IMR-90 (cell line): Measurements from ENCODE around the gene SNX30. TPM values are rescaled to one million over a fixed set of nuclear protein-coding genes. Genes with fewer than 3 reads are reported as not detected.
A peak's percentile ranks its signal among the peaks of the same experiment; 100 is the strongest.

Experiments
- ATAC-seq: fragments of 200-7000 bp; cut with Tn5 transposase; 2 replicates; pipeline ENCODE4 v1.9.1; 2020; ENCODE audit warnings: low read depth, mild to moderate bottlenecking, moderate library complexity
- BruUV-seq: library from RNA; stranded (reverse); fragments of 400-500 nt; replicated peaks from 2 replicates; lab custom pipeline; 2021; lab: Mats Ljungman, UMichigan
- CTCF ChIA-PET: fragments of 300-600 bp; formaldehyde crosslinking; extraction: SDS; loops from one replicate; lab custom pipeline; 2021; ENCODE audit warnings: antibody characterized with exemption; lab: Yijun Ruan, JAX
- POLR2A ChIA-PET: fragments of 300-600 bp; sonication (Branson Sonifier 250); formaldehyde crosslinking; loops from one replicate; lab custom pipeline; 2022; ENCODE audit warnings: antibody characterized with exemption; ENCODE audit not compliant: unreplicated experiment; lab: Charles Lee
- DNase-seq: peaks from one replicate; pipeline ENCODE4 v3.0.0; 2013
- H2AFZ ChIP-seq: replicated peaks from 2 replicates; pipeline ENCODE3; 2013; ENCODE audit warnings: low read length, mild to moderate bottlenecking; ENCODE audit not compliant: poor library complexity
- H2AK5ac ChIP-seq: 2 replicates; pipeline ENCODE4 v1.6.1; 2013; ENCODE audit warnings: low read depth, low read length, inconsistent platforms
- H2AK9ac ChIP-seq: replicated peaks from 2 replicates; pipeline ENCODE3; 2013; ENCODE audit warnings: mild to moderate bottlenecking, low read depth, low read length, moderate library complexity; ENCODE audit not compliant: poor library complexity
- H2BK120ac ChIP-seq: 2 replicates; pipeline ENCODE4 v1.6.1; 2013; ENCODE audit warnings: low read depth, low read length, inconsistent platforms
- H2BK15ac ChIP-seq: 3 replicates; pipeline ENCODE4 v1.6.1; 2013; ENCODE audit warnings: low read depth, low read length, inconsistent platforms
- H2BK20ac ChIP-seq: 2 replicates; pipeline ENCODE4 v1.6.1; 2013; ENCODE audit warnings: low read depth, mild to moderate bottlenecking, inconsistent platforms, low read length, moderate library complexity
- H2BK5ac ChIP-seq: 2 replicates; pipeline ENCODE4 v1.6.1; 2013; ENCODE audit warnings: mild to moderate bottlenecking, low read depth, low read length, inconsistent platforms; ENCODE audit not compliant: poor library complexity, severe bottlenecking
- H3K14ac ChIP-seq: replicated peaks from 2 replicates; pipeline ENCODE4 v1.6.1; 2013; ENCODE audit warnings: low read depth, low read length, inconsistent platforms
- H3K18ac ChIP-seq: 2 replicates; pipeline ENCODE4 v1.6.1; 2013; ENCODE audit warnings: low read depth, low read length, control low read depth
- H3K23ac ChIP-seq: 2 replicates; pipeline ENCODE4 v1.6.1; 2013; ENCODE audit warnings: low read depth, low read length, inconsistent platforms
- H3K27ac ChIP-seq: 2 replicates; pipeline ENCODE4 v1.5.1; 2013; ENCODE audit warnings: mild to moderate bottlenecking, control low read depth, low read length; ENCODE audit not compliant: insufficient read depth
- H3K27me3 ChIP-seq: 2 replicates; pipeline ENCODE4 v1.6.1; 2013; ENCODE audit warnings: low read length; ENCODE audit not compliant: control insufficient read depth, insufficient read depth
- H3K36me3 ChIP-seq: 2 replicates; pipeline ENCODE4 v1.6.1; 2013; ENCODE audit warnings: low read length, mixed read lengths; ENCODE audit not compliant: control insufficient read depth, insufficient read depth
- H3K4ac ChIP-seq: 2 replicates; pipeline ENCODE4 v1.6.1; 2013; ENCODE audit warnings: low read depth, low read length, inconsistent platforms
- H3K4me1 ChIP-seq: 2 replicates; pipeline ENCODE4 v1.6.1; 2013; ENCODE audit warnings: low read length, mixed read lengths; ENCODE audit not compliant: control insufficient read depth, insufficient read depth
- H3K4me2 ChIP-seq: 2 replicates; pipeline ENCODE4 v1.6.1; 2013; ENCODE audit warnings: low read depth, mild to moderate bottlenecking, control low read depth, low read length, moderate library complexity
- H3K4me3 ChIP-seq: 2 replicates; pipeline ENCODE4 v1.5.1; 2013; ENCODE audit warnings: low read depth, mild to moderate bottlenecking, control low read depth, low read length, moderate library complexity; ENCODE audit not compliant: insufficient read depth
- H3K56ac ChIP-seq: 2 replicates; pipeline ENCODE4 v1.6.1; 2013; ENCODE audit warnings: low read length, inconsistent platforms; ENCODE audit not compliant: insufficient read depth; ENCODE audit errors: extremely low read depth
- H3K79me1 ChIP-seq, 2 experiments: 2 replicates each; pipeline ENCODE4 v1.6.1; 2013; ENCODE audit warnings: low read length in 2 of 2, inconsistent platforms in 1 of 2, low read depth in 1 of 2
- H3K9ac ChIP-seq: 2 replicates; pipeline ENCODE4 v1.6.1; 2013; ENCODE audit warnings: low read depth, low read length, control low read depth
- H3K9me1 ChIP-seq: 2 replicates; pipeline ENCODE4 v1.6.1; 2013; ENCODE audit warnings: low read length, inconsistent platforms; ENCODE audit not compliant: insufficient read depth
- H3K9me3 ChIP-seq: 2 replicates; pipeline ENCODE4 v1.6.1; 2013; ENCODE audit warnings: low read length; ENCODE audit not compliant: control insufficient read depth, insufficient read depth
- H4K20me1 ChIP-seq: 2 replicates; pipeline ENCODE4 v1.6.1; 2013; ENCODE audit warnings: low read length, inconsistent platforms; ENCODE audit not compliant: insufficient read depth
- H4K5ac ChIP-seq: 2 replicates; pipeline ENCODE4 v1.6.1; 2013; ENCODE audit warnings: mild to moderate bottlenecking, low read depth, low read length, control low read depth
- H4K8ac ChIP-seq, 2 experiments: 2 replicates each; pipeline ENCODE4 v1.6.1; 2013; ENCODE audit warnings: low read depth in 2 of 2, low read length in 2 of 2, control low read depth in 1 of 2, inconsistent platforms in 1 of 2
- H4K91ac ChIP-seq: 2 replicates; pipeline ENCODE4 v1.6.1; 2013; ENCODE audit warnings: low read depth, low read length, inconsistent platforms; ENCODE audit not compliant: insufficient read depth
- CEBPB ChIP-seq: IDR thresholded peaks from 2 replicates; pipeline ENCODE4 v1.6.1; 2012; ENCODE audit warnings: low read depth, low read length, improper control_type of control experiment
- MAZ ChIP-seq: IDR thresholded peaks from 2 replicates; pipeline ENCODE4 v1.6.1; 2012; ENCODE audit warnings: low read depth, mild to moderate bottlenecking, low read length, improper control_type of control experiment, moderate library complexity, borderline replicate concordance
- MXI1 ChIP-seq: IDR thresholded peaks from 2 replicates; pipeline ENCODE4 v1.6.1; 2012; ENCODE audit warnings: low read depth, mild to moderate bottlenecking, low read length, moderate library complexity, borderline replicate concordance
- NFE2L2 ChIP-seq: fragments of 150-350 bp; IDR thresholded peaks from 2 replicates; pipeline ENCODE4 v1.6.1; 2016; ENCODE audit warnings: low read depth, mild to moderate bottlenecking, low read length
- POLR2A ChIP-seq: IDR thresholded peaks from 2 replicates; pipeline ENCODE4 v1.6.1; 2012; ENCODE audit warnings: mild to moderate bottlenecking, low read depth, low read length
- RAD21 ChIP-seq: IDR thresholded peaks from 2 replicates; pipeline ENCODE4 v1.6.1; 2012; ENCODE audit warnings: low read length, improper control_type of control experiment
- RCOR1 ChIP-seq: IDR thresholded peaks from 2 replicates; pipeline ENCODE4 v1.6.1; 2012; ENCODE audit warnings: mild to moderate bottlenecking, low read length, improper control_type of control experiment; ENCODE audit not compliant: insufficient replicate concordance
- RFX5 ChIP-seq: IDR thresholded peaks from 2 replicates; pipeline ENCODE4 v1.8.0; 2012; ENCODE audit warnings: low read depth, mild to moderate bottlenecking, low read length, moderate library complexity
- WGBS, 2 experiments: methylation state at CpG; one replicate each; pipeline versions ENCODE4 v1.1.5 to v1.1.7; 2013; ENCODE audit warnings: missing lambda C conversion rate in 2 of 2; ENCODE audit not compliant: insufficient read length in 1 of 2; ENCODE audit errors: extremely low coverage in 2 of 2; 5-methylcytosine and 5-hydroxymethylcytosine counted together
- dilution Hi-C: fragments of 300-500 bp; cut with HindIII; formaldehyde crosslinking; loops from one replicate; pipeline ENCODE4 v1.14.3; 2018; ENCODE audit warnings: low sequenced_read_pairs; ENCODE audit not compliant: unreplicated experiment
- in situ Hi-C: fragments of 300-500 bp; cut with MboI; formaldehyde crosslinking; loops from 3 replicates; pipeline ENCODE4 v1.14.3; 2019; ENCODE audit warnings: low sequenced_read_pairs, inconsistent platforms, mixed read lengths
- intact Hi-C: fragments of 100-400 bp; cut with micrococcal nuclease; formaldehyde crosslinking; loops from 2 replicates; pipeline ENCODE4 v1.10.0; 2022
- polyA plus RNA-seq, 3 experiments: library from polyadenylated mRNA; depleted of rRNA; stranded (reverse); fragments of >200 nt; gene quantifications; 2 replicates each; pipeline ENCODE4 v1.2.3, GENCODE V29; 2012; ENCODE audit warnings: low replicate concordance in 1 of 3
- total RNA-seq: library from RNA; depleted of rRNA; stranded (reverse); fragments of >200 nt; gene quantifications from 2 replicates; pipeline ENCODE4 v1.2.3, GENCODE V29; 2012

SNX30 gene
- total and polyA plus RNA-seq, 2 of the 4 experiments (the other 2 are of a cell fraction) = 8.0 to 18.8 TPM

- Histone ChIP-seq H3K9ac (no peak overlapping the region), H3K4me2 (peak overlapping the region; percentile 61; the same call in 1 of the 2 replicates), H4K20me1 (no peaks in the 10 kb centered on the region), H3K36me3 (peaks cover 7% of the 10 kb centered on the region), H3K56ac (0 out of 2 replicates have a peak overlapping the region, but pooled peaks have one; percentile 29), H3K9me1 (peaks cover 15% of the 10 kb centered on the region), H3K4me1 (peaks cover 11% of the 10 kb centered on the region), H2BK15ac (no peak overlapping the region), H4K8ac (peak overlapping the region in 1 of 2 experiments; percentile 80; a peak in 3 of 4 replicates), H3K4me3 (peak overlapping the region; percentile 27; the same call in 1 of the 2 replicates), H2BK5ac (peak overlapping the region; percentile 91), H3K23ac (peak overlapping the region; percentile 62), H2AK5ac (peak overlapping the region; percentile 22; the same call in 1 of the 2 replicates), H2BK20ac (peak overlapping the region; percentile 48), H3K18ac (peak overlapping the region; percentile 83; the same call in 1 of the 2 replicates), H2BK120ac (peak overlapping the region; percentile 42; the same call in 1 of the 2 replicates), H3K4ac (peak overlapping the region; percentile 78), H3K9me3 (no peaks in the 10 kb centered on the region), H3K27ac (peak overlapping the region; percentile 71), H4K91ac (peak overlapping the region; percentile 11; the same call in 1 of the 2 replicates), H4K5ac (peak overlapping the region; percentile 70; the same call in 1 of the 2 replicates), H3K27me3 (no peaks in the 10 kb centered on the region), H3K79me1 (peaks cover 3 to 5% of the 10 kb centered on the region in 2 experiments; a peak in 1 of 4 replicates), H2AFZ (peak overlapping the region; percentile 85), H2AK9ac (no peak overlapping the region), H3K14ac (peak overlapping the region; percentile 61)
- TF ChIP-seq RFX5 = no peak
- peak; percentile 69; the same call in 1 of the 2 replicates for TF ChIP-seq CEBPB
- TF ChIP-seq MXI1 = no peak
- TF ChIP-seq MAZ = peak; percentile 37; the same call in 1 of the 2 replicates
- no peak for TF ChIP-seq RAD21
- TF ChIP-seq RCOR1 = no peak
- TF ChIP-seq NFE2L2 = no peak
- 0 out of 2 replicates have a peak, but pooled peaks have one; percentile 21 for TF ChIP-seq POLR2A
- CTCF ChIA-PET = interaction anchor here (0.5 kb wide), 1 partner anchor 28 kb away, joined by 3 read pairs; no protein-coding TSS in a partner anchor
- POLR2A ChIA-PET = no interaction called here
- dilution Hi-C loops (no loop called here), intact Hi-C loops (no loop called here), in situ Hi-C loops (no loop called here)
- peak; percentile 86 for ATAC-seq
- WGBS, 2 experiments = 100% methylated on average over 1 of the region's 3 CpGs; no CpG with 5 or more reads in 1 of the 2 experiments
- no TSS peak for BruUV-seq
- peak; percentile 88 for DNase-seq
These were observed 116.9 kb downstream of the SNX30 start for GRCh38 chr9:112867275-112867991.
